Activated CD8-positive, alpha-beta memory T cell treated with anti-CD3 and anti-CD28 coated beads, Interleukin-2, amount 50 U/mL, for 1 hour (primary cell): ENCODE data around the gene SNTG2.

Experiments used
- DNase-seq: peaks from one replicate; pipeline ENCODE4 v3.0.0-alpha.2; 2020; ENCODE audit errors: extremely low read depth

Gene SNTG2

GRCh38 chr2:926259-926793, 24.3 kb upstream of the SNTG2 start:
- DNase-seq, result no peak

DNA sequence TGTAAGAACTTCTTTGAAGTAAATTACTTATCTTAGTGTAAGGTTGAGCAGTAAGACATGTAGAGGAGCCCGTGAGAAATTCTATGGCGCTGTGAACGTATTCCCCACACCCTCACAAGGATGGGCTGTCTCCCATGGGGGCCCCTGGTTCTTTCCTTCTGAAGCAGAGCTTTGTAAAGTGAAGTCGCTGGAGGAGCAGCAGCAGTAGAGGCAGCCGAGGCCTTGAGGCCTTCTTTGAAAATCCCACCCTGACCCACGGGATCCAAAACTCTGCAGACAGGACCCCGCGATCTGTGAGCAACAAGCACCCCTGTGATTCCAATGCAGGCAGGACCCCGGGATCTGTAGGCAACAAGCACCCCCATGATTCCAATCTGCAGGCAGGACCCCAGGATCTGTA, 23.8 kb upstream of the SNTG2 start:
- no peak for DNase-seq

DNA sequence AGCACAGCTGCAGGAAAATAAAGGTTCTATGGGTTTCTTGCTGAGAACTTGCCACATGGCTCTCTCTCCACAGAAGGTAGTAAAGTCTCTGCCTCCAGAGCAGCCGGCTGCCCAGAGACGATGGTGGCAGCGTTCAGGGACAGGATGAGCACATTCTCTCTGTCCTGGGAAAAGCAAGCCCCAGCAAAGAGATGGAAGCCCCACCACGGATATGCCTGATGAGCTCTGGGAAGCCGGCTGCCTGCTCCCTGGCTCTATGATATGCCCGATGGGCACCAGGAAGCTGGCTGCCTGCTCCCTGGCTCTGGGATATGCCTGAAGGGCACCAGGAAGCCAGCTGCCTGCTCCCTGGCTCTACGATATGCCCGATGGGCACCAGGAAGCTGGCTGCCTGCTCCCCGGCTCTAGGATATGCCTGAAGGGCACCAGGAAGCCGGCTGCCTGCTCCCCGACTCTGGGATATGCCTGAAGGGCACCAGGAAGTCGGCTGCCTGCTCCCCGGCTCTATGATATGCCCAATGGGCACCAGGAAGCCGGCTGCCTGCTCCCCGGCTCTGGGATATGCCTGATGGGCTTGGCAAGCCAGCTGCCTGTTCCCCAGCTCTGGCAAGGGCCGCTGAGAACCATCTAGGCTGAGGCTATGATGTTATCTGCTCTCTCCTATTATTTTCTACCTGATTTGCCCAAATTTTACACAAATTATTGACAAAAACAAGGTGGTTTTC, 21.5 kb upstream of the SNTG2 start:
- DNase-seq, result no peak

GRCh38 chr2:929925-930324, 20.7 kb upstream of the SNTG2 start:
- no peak for DNase-seq

DNA sequence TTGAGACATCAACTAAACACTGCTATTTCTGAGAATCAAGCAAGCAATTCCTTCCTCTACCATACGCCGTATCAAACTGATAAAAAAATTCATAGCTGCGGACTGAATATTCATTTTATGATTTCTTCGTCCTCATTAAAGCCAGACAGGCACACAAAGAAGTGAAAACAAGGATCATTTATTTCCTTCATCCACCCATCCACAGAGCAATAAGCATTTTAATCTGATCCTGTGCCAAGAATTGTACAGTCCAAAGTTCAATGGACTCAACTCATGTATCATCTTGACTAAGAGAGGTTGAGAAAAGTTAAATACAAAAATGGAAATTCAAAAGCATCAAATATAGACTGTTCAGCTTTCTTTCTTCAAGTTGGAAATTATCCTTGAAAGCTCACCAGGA, 19.7 kb upstream of the SNTG2 start:
- no peak for DNase-seq

GRCh38 chr2:932320-933115, 18.1 kb upstream of the SNTG2 start:
- DNase-seq, result no peak

DNA sequence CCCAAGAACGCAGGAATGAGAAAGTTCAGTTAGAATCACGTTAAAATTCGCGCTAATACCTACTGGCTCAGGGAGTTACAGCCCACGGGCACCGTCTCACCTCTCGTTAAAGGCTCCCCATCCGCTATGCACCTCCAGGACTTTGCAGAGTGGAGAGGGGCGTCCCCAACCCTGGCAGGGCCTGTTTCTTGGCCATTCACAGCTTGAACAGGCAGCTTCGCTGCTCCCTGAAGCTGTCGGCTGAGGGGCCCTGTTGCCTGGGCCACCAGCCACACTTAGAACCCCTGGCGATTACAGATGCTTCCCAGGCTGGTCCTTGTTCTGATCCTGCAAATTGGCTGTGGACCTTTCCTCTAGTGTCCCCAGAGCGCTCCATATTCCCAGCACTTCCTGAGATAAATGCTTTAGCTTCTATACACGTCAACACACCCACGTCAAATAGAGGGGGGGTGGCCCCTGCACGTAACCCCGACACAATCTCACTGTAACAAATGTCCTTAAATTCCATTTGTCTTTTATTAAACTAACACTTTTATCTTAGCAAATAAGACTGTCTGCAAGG, 16.8 kb upstream of the SNTG2 start:
- DNase-seq, result no peak

DNA sequence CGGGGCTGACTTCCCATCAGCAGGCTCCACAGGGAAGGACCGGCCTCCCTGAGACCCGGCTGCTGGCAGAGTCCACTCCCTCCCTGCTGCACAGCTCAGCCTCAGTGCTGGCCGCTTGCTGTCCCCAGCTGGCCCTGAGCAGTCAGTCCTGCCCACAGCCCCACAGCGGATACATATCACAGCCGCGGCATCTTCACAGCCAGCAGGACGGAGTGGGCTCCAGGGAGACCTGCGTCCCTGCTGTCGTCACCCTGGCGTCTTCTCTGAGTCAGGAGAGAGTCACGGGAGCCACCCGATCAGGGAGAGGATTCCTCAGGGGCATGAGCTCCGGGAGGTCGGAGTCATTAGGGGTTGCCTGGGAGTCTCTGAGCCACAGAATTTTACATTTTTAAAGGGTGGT, 13.1 kb upstream of the SNTG2 start:
- DNase-seq, result no peak

DNA sequence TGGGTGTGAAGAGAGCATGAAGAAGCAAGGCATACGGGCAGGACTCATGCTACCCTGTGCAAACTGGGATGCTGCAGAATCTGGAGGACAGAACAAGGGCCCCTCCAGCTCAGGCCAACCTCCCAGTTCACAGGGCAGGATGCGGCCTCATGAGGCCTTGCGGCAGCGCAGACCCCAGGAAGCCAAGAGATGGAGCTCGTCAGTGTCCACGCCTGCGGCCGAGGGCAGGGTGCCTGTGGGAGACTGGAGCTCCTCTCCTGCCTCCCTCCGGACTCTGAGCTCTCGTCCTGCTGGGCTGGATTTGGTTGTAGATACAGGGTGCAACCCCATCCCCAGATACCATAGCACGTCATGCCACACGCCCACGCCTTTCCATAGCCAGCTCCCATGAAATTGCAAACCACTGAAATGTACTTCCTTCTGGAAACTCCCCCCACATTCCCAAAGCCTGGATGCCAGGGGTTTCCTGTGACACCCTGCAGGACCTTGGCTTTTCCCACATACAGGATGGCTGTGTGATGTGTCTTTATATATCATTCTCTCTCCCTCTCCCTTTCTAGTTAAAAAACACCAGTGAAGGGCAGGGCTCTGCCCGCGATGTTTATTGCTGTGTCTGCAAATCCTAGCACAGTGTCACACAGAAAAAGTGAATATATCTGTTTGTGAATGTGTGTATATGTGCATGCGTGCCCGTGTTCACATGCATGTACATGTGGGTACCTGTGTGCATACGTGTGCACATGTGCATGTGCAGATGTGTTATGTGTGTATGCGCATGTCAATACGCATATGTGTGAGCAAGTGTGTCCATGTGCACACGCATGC, 12.3 kb upstream of the SNTG2 start:
- no peak for DNase-seq

- DNase-seq, result no peak
Measured at GRCh38 chr2:939936-940601, 10.6 kb upstream of the SNTG2 start.

- DNase-seq, result no peak
Measured at GRCh38 chr2:941871-942270, 8.8 kb upstream of the SNTG2 start.

DNA sequence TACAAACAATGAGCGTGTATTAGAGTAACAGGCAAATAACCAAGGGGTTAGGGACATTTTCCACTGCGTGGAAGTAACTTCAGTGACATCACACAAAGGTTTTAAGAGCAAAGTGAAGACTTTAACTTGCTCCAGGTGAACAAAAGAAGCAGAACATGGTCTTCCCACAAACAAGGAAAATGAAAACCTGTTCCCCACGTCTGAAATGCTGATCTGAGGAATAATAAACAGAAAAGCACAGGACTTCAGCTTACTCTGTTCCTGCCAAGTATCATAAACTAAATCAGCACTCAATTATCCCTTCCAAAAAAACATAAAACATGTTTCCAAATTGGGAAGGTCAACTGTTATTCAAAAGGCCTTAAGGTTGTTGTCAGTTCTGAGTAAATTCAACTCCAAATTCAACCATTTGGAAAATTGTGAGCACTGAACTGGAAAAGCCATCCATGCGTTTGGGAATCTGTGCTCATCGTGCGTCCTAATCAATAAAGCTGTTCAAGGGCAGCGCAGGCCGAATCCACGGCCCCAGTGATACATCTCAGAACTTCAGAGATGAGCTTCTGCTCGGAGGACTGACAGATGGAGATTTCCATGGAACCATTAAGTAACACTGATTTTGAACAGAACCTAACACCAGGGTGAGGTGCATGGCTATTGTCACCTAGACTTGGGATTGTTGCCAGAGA, 7.7 kb upstream of the SNTG2 start:
- DNase-seq, result no peak

GRCh38 chr2:943461-943797, 7.2 kb upstream of the SNTG2 start:
- no peak for DNase-seq

GRCh38 chr2:943821-944220, 6.8 kb upstream of the SNTG2 start:
- no peak for DNase-seq

- DNase-seq, result no peak
Measured at GRCh38 chr2:944693-945092, 6.0 kb upstream of the SNTG2 start.

GRCh38 chr2:945104-945503, 5.5 kb upstream of the SNTG2 start:
- DNase-seq, result no peak

DNA sequence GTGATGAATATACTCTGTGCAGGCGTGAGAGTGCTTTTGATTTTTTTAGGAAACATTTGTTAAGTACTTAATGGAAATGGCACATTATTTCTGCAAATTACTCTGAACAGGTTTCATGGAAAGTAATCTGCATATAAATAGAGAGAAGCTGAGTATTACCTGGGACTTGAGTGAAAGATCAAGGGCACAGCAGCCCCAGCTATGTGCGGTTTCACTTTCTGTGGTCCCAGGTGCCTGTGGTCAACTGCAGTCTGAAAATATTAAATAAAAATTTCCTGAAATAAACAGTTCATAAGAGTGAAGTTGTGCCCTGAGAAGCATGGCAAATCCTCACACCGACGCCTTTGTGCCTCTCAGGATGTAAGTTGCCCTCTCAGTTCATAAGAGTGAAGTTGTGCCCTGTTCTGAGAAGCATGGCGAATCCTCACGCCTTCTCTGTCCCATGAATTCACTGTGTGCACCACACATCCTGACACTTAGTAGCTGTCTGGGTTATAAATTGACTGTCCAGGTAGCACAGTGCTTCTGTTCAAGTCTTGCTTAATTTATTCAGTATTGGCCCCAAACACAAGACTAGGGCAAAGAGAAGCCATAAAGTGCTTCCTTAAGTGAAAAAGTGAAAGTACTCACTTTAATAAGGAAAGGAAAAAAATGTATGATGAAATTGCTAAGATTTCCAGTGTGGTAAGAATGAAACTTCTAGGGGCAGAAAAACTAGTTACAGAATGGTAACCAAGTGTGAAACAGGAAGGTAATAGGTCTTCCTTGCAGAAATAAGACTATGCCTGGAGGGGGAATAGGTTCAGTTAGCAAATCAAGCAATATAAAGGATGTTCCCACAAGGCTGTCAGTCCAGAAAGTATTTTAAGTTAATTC, 4.3 kb upstream of the SNTG2 start:
- DNase-seq, result no peak

DNA sequence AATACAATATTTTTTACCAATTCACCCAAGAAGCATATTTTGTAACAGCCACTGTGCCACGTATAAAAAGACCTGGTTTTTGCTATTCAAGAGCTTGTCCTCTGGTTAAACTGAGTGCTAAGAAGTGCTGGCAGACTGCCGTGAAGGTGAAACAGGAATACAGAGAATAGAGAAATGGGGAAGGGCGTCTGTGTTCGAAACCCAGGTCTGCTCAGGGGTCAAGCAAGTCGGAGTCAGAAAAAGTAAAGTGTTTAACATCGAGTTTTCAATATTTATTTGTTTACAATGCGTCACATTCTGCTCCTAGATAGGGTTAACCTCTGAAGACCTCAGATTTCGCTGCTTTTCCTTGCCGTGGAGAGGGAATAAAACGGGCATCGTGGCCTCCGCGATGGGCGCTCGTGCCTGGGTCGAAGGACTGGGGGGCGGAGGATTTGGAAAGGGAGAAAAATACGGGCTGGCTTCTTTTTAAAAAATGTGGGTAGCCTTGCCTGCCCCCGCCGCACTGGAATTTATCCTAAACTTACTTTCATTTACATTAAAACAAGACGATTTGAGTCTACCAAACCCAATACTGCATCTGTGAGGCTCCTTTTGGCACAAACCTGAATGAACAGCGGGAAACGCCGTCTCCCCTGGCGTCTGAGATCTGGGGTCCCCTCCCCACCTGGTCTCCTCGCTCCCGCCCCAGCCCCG, 1.1 kb upstream of the SNTG2 start:
- DNase-seq, result no peak
